K562 (cell line): Measurements from ENCODE around the gene NRCAM.

Experiments used
- CBX2 ChIP-seq: fragments of 200-600 bp; sonication (generic); IDR thresholded peaks from one replicate; pipeline ENCODE4 v1.6.1; 2012; ENCODE audit warnings: mild to moderate bottlenecking, low read length, inconsistent platforms; ENCODE audit not compliant: insufficient read depth, poor library complexity, severe bottlenecking
- GABPA ChIP-seq: fragments of 200-800 bp; sonication (Bioruptor generic); conservative IDR thresholded peaks from 2 replicates; pipeline ENCODE4 v1.6.1; 2016; ENCODE audit warnings: low read depth, missing genetic modification characterization, missing compliant biosample characterization
- HDGF ChIP-seq: fragments of 450-650 bp; IDR thresholded peaks from 2 replicates; pipeline ENCODE4 v1.6.1; 2016
- SMARCA5 ChIP-seq: fragments of 450-650 bp; IDR thresholded peaks from 2 replicates; pipeline ENCODE4 v1.6.1; 2016
- ZNF133 ChIP-seq: fragments of 250-450 bp; sonication (Bioruptor Pico); IDR thresholded peaks from 2 replicates; pipeline ENCODE4 v1.4.0; 2020; ENCODE audit warnings: mild to moderate bottlenecking
- ZNF274 ChIP-seq: IDR thresholded peaks from 2 replicates; pipeline ENCODE4 v1.6.1; 2011; ENCODE audit warnings: low read depth, mild to moderate bottlenecking, low read length, moderate library complexity, borderline replicate concordance
- TF ChIP-seq, protein P1 (sequence below): fragments of 250-450 bp; sonication (Bioruptor Pico); IDR thresholded peaks from 2 replicates; pipeline ENCODE4 v1.5.0; 2021; ENCODE audit warnings: mild to moderate bottlenecking, borderline replicate concordance
- TF ChIP-seq, protein P2 (sequence below), 3 experiments: IDR thresholded peaks in 2 of 3; conservative IDR thresholded peaks in 1 of 3; 2 replicates each; pipeline ENCODE4 v1.5.1; 2011 to 2012; ENCODE audit warnings: low read length in 3 of 3, mild to moderate bottlenecking in 3 of 3, control low read depth in 2 of 3, improper control_type of control experiment in 1 of 3, inconsistent platforms in 1 of 3, low read depth in 1 of 3, mixed read lengths in 1 of 3, moderate library complexity in 1 of 3; ENCODE audit not compliant: insufficient read depth in 2 of 3
- TF ChIP-seq, protein P3 (sequence below): sonication (generic); formaldehyde crosslinking; IDR thresholded peaks from 2 replicates; pipeline ENCODE4 v1.8.0; 2022; ENCODE audit warnings: mild to moderate bottlenecking, missing genetic modification reagents
- TF ChIP-seq, protein P4 (sequence below), 2 experiments: fragments of 450-650 bp in 1 of 2; sonication (generic) in 1 of 2; formaldehyde crosslinking in 1 of 2; IDR thresholded peaks in 1 of 2; conservative IDR thresholded peaks in 1 of 2; 2 replicates each; pipeline versions ENCODE4 v1.6.1 to v1.8.1; 2016 to 2023; ENCODE audit warnings: mild to moderate bottlenecking in 2 of 2, moderate library complexity in 2 of 2, inconsistent platforms in 1 of 2, missing genetic modification reagents in 1 of 2
- TF ChIP-seq, protein P5 (sequence below), 2 experiments: fragments of 450-650 bp; formaldehyde crosslinking in 1 of 2; IDR thresholded peaks; 2 replicates each; pipeline versions ENCODE4 v1.4.0 to v1.6.1; 2014 to 2020; ENCODE audit warnings: mild to moderate bottlenecking in 2 of 2, borderline replicate concordance in 1 of 2, low read depth in 1 of 2

DNA sequence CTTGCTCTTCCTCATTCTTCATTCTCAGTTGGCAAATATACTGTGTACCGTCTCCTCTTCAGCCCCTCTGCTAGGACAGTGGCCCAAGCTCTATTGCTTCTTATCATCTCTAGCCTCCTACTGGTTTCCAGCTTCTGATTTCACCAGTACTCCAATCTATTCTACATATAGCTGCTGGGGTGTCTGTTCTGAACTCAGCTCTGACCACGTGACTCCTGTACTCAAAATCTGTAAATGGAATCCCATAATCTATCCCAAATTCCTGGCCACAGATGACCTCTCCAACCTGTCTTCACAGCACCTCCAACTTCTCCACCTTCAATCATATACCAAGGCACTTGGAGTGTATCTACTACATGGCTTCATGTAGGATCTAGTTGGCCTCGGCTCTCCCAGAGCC, 152.9 kb downstream of the NRCAM start:
- no peak for TF ChIP-seq ZNF274
- no peak for TF ChIP-seq ZNF133
- TF ChIP-seq, protein P1, sequence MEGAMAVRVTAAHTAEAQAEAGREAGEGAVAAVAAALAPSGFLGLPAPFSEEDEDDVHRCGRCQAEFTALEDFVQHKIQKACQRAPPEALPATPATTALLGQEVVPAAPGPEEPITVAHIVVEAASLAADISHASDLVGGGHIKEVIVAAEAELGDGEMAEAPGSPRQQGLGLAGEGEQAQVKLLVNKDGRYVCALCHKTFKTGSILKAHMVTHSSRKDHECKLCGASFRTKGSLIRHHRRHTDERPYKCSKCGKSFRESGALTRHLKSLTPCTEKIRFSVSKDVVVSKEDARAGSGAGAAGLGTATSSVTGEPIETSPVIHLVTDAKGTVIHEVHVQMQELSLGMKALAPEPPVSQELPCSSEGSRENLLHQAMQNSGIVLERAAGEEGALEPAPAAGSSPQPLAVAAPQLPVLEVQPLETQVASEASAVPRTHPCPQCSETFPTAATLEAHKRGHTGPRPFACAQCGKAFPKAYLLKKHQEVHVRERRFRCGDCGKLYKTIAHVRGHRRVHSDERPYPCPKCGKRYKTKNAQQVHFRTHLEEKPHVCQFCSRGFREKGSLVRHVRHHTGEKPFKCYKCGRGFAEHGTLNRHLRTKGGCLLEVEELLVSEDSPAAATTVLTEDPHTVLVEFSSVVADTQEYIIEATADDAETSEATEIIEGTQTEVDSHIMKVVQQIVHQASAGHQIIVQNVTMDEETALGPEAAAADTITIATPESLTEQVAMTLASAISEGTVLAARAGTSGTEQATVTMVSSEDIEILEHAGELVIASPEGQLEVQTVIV (CRISPR knock-in tag): no peak
- TF ChIP-seq CBX2: no peak
- TF ChIP-seq GABPA (tag): no peak
- TF ChIP-seq, protein P2, sequence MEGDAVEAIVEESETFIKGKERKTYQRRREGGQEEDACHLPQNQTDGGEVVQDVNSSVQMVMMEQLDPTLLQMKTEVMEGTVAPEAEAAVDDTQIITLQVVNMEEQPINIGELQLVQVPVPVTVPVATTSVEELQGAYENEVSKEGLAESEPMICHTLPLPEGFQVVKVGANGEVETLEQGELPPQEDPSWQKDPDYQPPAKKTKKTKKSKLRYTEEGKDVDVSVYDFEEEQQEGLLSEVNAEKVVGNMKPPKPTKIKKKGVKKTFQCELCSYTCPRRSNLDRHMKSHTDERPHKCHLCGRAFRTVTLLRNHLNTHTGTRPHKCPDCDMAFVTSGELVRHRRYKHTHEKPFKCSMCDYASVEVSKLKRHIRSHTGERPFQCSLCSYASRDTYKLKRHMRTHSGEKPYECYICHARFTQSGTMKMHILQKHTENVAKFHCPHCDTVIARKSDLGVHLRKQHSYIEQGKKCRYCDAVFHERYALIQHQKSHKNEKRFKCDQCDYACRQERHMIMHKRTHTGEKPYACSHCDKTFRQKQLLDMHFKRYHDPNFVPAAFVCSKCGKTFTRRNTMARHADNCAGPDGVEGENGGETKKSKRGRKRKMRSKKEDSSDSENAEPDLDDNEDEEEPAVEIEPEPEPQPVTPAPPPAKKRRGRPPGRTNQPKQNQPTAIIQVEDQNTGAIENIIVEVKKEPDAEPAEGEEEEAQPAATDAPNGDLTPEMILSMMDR (IDR thresholded peaks at IDR 0.05 in 2 of 3, conservative IDR thresholded peaks at IDR 0.05 in 1 of 3; ENCODE audit: insufficient read depth in 2 of 3, low read depth in 1 of 3, low read length in 3 of 3): no peak
- no peak for TF ChIP-seq HDGF
- TF ChIP-seq, protein P3, sequence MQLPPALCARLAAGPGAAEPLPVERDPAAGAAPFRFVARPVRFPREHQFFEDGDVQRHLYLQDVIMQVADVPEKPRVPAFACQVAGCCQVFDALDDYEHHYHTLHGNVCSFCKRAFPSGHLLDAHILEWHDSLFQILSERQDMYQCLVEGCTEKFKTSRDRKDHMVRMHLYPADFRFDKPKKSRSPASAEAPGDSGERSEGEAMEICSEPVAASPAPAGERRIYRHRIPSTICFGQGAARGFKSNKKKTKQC (CRISPR knock-in tag): no peak
- TF ChIP-seq, protein P4, sequence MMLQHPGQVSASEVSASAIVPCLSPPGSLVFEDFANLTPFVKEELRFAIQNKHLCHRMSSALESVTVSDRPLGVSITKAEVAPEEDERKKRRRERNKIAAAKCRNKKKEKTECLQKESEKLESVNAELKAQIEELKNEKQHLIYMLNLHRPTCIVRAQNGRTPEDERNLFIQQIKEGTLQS (IDR thresholded peaks at IDR 0.05): no peak
- TF ChIP-seq, protein P4 (CRISPR knock-in tag; conservative IDR thresholded peaks at IDR 0.05): no peak
- TF ChIP-seq SMARCA5: no peak
- TF ChIP-seq, protein P5, sequence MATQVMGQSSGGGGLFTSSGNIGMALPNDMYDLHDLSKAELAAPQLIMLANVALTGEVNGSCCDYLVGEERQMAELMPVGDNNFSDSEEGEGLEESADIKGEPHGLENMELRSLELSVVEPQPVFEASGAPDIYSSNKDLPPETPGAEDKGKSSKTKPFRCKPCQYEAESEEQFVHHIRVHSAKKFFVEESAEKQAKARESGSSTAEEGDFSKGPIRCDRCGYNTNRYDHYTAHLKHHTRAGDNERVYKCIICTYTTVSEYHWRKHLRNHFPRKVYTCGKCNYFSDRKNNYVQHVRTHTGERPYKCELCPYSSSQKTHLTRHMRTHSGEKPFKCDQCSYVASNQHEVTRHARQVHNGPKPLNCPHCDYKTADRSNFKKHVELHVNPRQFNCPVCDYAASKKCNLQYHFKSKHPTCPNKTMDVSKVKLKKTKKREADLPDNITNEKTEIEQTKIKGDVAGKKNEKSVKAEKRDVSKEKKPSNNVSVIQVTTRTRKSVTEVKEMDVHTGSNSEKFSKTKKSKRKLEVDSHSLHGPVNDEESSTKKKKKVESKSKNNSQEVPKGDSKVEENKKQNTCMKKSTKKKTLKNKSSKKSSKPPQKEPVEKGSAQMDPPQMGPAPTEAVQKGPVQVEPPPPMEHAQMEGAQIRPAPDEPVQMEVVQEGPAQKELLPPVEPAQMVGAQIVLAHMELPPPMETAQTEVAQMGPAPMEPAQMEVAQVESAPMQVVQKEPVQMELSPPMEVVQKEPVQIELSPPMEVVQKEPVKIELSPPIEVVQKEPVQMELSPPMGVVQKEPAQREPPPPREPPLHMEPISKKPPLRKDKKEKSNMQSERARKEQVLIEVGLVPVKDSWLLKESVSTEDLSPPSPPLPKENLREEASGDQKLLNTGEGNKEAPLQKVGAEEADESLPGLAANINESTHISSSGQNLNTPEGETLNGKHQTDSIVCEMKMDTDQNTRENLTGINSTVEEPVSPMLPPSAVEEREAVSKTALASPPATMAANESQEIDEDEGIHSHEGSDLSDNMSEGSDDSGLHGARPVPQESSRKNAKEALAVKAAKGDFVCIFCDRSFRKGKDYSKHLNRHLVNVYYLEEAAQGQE (IDR thresholded peaks at IDR 0.05; ENCODE audit: borderline replicate concordance): no peak
- TF ChIP-seq, protein P5 (CRISPR knock-in tag; IDR thresholded peaks at IDR 0.05; ENCODE audit: low read depth): no peak
